DND-41 (cell line): ENCODE data around the gene NPFFR2.
"Not testable (repeated sequence)": the region's sequence is repeated elsewhere in the genome, so short reads cannot be mapped to it uniquely, and the experiment has no call there.

ENCODE experiments used
- ATAC-seq: fragments of 200-7000 bp; cut with Tn5 transposase; 3 replicates; pipeline ENCODE4 v1.9.1; 2021; ENCODE audit warnings: low read depth; ENCODE audit not compliant: insufficient read depth
- DNase-seq: peaks from one replicate; pipeline ENCODE4 v3.0.0-alpha.2; 2020
- H2AFZ ChIP-seq: 2 replicates; pipeline ENCODE4 v1.6.0; 2012; ENCODE audit warnings: low read depth, low read length
- H3K27ac ChIP-seq: 2 replicates; pipeline ENCODE4 v1.5.1; 2012; ENCODE audit warnings: low read length, inconsistent platforms
- H3K27me3 ChIP-seq: fragments of 200-600 bp; sonication (generic); 2 replicates; pipeline ENCODE4 v1.6.0; 2012; ENCODE audit warnings: low read length, mild to moderate bottlenecking, inconsistent platforms; ENCODE audit not compliant: insufficient read depth, poor library complexity
- H3K36me3 ChIP-seq: 2 replicates; pipeline ENCODE4 v1.5.1; 2012; ENCODE audit warnings: low read length, inconsistent platforms; ENCODE audit not compliant: insufficient read depth
- H3K4me1 ChIP-seq: 2 replicates; pipeline ENCODE4 v1.5.1; 2012; ENCODE audit warnings: mild to moderate bottlenecking, low read length; ENCODE audit not compliant: insufficient read depth
- H3K4me2 ChIP-seq: 2 replicates; pipeline ENCODE4 v1.6.0; 2012; ENCODE audit warnings: mild to moderate bottlenecking, moderate library complexity, low read length, inconsistent platforms; ENCODE audit not compliant: insufficient read depth
- H3K4me3 ChIP-seq, 2 experiments: fragments of 200-600 bp in 1 of 2; shearing (Covaris generic) in 1 of 2; 2 replicates each; pipeline ENCODE4 v1.5.1; 2012 to 2016; ENCODE audit warnings: inconsistent platforms in 2 of 2, low read length in 2 of 2, mild to moderate bottlenecking in 2 of 2, low read depth in 1 of 2, moderate library complexity in 1 of 2
- H3K79me2 ChIP-seq: 2 replicates; pipeline ENCODE4 v1.6.0; 2012; ENCODE audit warnings: low read length, inconsistent platforms; ENCODE audit not compliant: insufficient read depth
- H3K9ac ChIP-seq: 2 replicates; pipeline ENCODE4 v1.6.0; 2012; ENCODE audit warnings: low read depth, mild to moderate bottlenecking, inconsistent platforms, low read length, moderate library complexity
- H3K9me3 ChIP-seq: 2 replicates; pipeline ENCODE4 v1.5.1; 2012; ENCODE audit warnings: low read length, moderate library complexity, mild to moderate bottlenecking, inconsistent platforms; ENCODE audit not compliant: insufficient read depth, severe bottlenecking
- H4K20me1 ChIP-seq: 2 replicates; pipeline ENCODE4 v1.6.0; 2012; ENCODE audit warnings: low read length; ENCODE audit not compliant: insufficient read depth
- EZH2 ChIP-seq: IDR thresholded peaks from 3 replicates; pipeline ENCODE4 v1.6.1; 2012; ENCODE audit warnings: borderline replicate concordance, low read depth, mild to moderate bottlenecking, moderate library complexity, low read length, inconsistent platforms; ENCODE audit not compliant: severe bottlenecking
- TF ChIP-seq, protein P1 (sequence below): IDR thresholded peaks from 2 replicates; pipeline ENCODE4 v1.5.1; 2012; ENCODE audit warnings: borderline replicate concordance, low read length, moderate library complexity, mild to moderate bottlenecking; ENCODE audit not compliant: poor library complexity, severe bottlenecking; ENCODE audit errors: extremely low read depth

The NPFFR2 gene

DNA sequence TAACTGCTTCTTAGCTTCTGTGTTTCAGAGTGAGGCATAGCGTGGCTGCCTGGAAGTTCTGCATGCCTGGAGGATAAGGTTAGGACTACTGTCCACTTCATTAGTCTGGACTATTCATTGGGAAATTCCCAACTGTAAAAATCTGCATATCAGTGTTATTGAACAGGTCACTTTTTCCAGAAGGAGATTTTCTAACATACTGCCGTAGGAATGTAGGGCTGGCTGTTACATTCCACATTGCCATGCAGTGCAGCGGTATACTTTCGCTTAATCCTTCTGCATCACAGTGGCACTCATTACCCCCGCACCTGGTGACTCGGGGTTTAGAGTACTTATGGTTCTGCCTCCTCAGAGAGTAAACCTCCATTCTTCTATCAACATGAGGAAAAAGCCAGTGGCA, 104.6 kb downstream of the NPFFR2 start:
- no peak for DNase-seq

DNA sequence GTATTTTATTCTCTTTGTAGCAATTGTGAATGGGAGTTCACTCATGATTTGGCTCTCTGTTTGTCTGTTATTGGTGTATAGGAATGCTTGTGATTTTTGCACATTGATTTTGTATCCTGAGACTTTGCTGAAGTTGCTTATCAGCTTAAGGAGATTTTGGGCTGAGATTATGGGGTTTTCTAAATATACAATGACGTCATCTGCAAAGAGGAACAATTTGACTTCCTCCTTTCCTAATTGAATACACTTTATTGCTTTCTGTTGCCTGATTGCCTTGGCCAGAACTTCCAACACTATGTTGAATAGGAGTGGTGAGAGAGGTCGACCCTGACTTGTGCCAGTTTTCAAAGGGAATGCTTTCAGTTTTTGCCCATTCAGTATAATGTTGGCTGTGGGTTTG, 108.2 kb downstream of the NPFFR2 start:
- H3K4me3 ChIP-seq, H3K79me2 ChIP-seq, H3K9me3 ChIP-seq, H3K9ac ChIP-seq, H3K4me2 ChIP-seq, H3K27ac ChIP-seq, H3K36me3 ChIP-seq, DNase-seq, H2AFZ ChIP-seq, H3K27me3 ChIP-seq, H3K4me1 ChIP-seq, H4K20me1 ChIP-seq, ATAC-seq: not testable (repeated sequence)

More for the DNA sequence above, 104.6 kb downstream of the NPFFR2 start:
- no peak for ATAC-seq
- Histone ChIP-seq H3K4me2 (no peak overlapping the region), H4K20me1 (no peaks in the 10 kb centered on the region), H3K36me3 (no peaks in the 10 kb centered on the region), H3K9ac (no peak overlapping the region), H3K4me1 (no peaks in the 10 kb centered on the region), H3K27ac (no peak overlapping the region), H3K27me3 (no peaks in the 10 kb centered on the region), H3K4me3 (no peak overlapping the region), H3K9me3 (no peaks in the 10 kb centered on the region), H3K79me2 (no peaks in the 10 kb centered on the region), H2AFZ (no peak overlapping the region)
- no peak for TF ChIP-seq EZH2

- H3K27me3 ChIP-seq = no peaks in the 10 kb centered on the region
- no peaks in the 10 kb centered on the region for H4K20me1 ChIP-seq
- no peak overlapping the region for H3K4me2 ChIP-seq
- no peaks in the 10 kb centered on the region for H3K4me1 ChIP-seq
- ATAC-seq = no peak
- TF ChIP-seq, protein P1, sequence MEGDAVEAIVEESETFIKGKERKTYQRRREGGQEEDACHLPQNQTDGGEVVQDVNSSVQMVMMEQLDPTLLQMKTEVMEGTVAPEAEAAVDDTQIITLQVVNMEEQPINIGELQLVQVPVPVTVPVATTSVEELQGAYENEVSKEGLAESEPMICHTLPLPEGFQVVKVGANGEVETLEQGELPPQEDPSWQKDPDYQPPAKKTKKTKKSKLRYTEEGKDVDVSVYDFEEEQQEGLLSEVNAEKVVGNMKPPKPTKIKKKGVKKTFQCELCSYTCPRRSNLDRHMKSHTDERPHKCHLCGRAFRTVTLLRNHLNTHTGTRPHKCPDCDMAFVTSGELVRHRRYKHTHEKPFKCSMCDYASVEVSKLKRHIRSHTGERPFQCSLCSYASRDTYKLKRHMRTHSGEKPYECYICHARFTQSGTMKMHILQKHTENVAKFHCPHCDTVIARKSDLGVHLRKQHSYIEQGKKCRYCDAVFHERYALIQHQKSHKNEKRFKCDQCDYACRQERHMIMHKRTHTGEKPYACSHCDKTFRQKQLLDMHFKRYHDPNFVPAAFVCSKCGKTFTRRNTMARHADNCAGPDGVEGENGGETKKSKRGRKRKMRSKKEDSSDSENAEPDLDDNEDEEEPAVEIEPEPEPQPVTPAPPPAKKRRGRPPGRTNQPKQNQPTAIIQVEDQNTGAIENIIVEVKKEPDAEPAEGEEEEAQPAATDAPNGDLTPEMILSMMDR = no peak
- no peak for TF ChIP-seq EZH2
- H3K9ac ChIP-seq = no peak overlapping the region
- H2AFZ ChIP-seq = no peak overlapping the region
- H3K4me3 ChIP-seq = no peak overlapping the region
- H3K79me2 ChIP-seq = no peaks in the 10 kb centered on the region
- H3K36me3 ChIP-seq = no peaks in the 10 kb centered on the region
- H3K9me3 ChIP-seq = no peaks in the 10 kb centered on the region
- no peak for DNase-seq
- no peak overlapping the region for H3K27ac ChIP-seq
Observed at GRCh38 chr4:72144241-72144640, 112.4 kb downstream of the NPFFR2 start.

- H3K4me1 ChIP-seq = no peaks in the 10 kb centered on the region
- ATAC-seq (no peak), DNase-seq (no peak)
- H4K20me1 ChIP-seq = no peaks in the 10 kb centered on the region
- H3K4me2 ChIP-seq = no peak overlapping the region
- TF ChIP-seq, protein P1 = no peak
- TF ChIP-seq EZH2 = no peak
- H3K79me2 ChIP-seq = no peaks in the 10 kb centered on the region
- no peaks in the 10 kb centered on the region for H3K27me3 ChIP-seq
- H3K9me3 ChIP-seq = no peaks in the 10 kb centered on the region
- H3K27ac ChIP-seq = no peak overlapping the region
- no peaks in the 10 kb centered on the region for H3K36me3 ChIP-seq
- H3K9ac ChIP-seq = no peak overlapping the region
- no peak overlapping the region for H3K4me3 ChIP-seq
- H2AFZ ChIP-seq = no peak overlapping the region
Observed at GRCh38 chr4:72152731-72153130, 120.9 kb downstream of the NPFFR2 start.

DNA sequence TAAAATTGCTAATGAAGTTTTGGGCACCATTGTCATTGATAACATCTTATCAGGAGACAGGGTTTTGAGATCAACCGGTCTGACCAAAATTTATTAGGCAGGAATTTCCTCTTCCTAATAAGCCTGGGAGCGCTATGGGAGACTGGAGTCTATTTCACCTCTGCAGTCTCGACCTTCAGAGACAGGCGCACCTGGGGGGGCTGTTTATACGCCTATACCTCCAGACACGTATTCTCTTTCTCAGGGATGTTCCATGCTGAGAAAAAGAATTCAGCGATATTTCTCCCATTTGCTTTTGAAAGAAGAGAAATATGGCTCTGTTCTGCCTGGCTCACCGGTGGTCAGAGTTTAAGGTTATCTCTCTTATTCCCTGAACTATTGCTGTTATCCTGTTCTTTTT, 121.8 kb downstream of the NPFFR2 start:
- H3K9ac ChIP-seq, H3K4me1 ChIP-seq, H3K4me2 ChIP-seq, H4K20me1 ChIP-seq, H3K4me3 ChIP-seq, H3K79me2 ChIP-seq, H3K9me3 ChIP-seq, H3K27ac ChIP-seq, H3K36me3 ChIP-seq, DNase-seq, H2AFZ ChIP-seq, H3K27me3 ChIP-seq, ATAC-seq: not testable (repeated sequence)

- H3K4me3 ChIP-seq, H3K4me2 ChIP-seq, H3K36me3 ChIP-seq, H3K4me1 ChIP-seq, H3K9ac ChIP-seq, ATAC-seq, H3K79me2 ChIP-seq, H3K9me3 ChIP-seq, DNase-seq, H3K27ac ChIP-seq, H4K20me1 ChIP-seq, H2AFZ ChIP-seq, H3K27me3 ChIP-seq: not testable (repeated sequence)
Observed at GRCh38 chr4:72169285-72169684, 137.5 kb downstream of the NPFFR2 start.
